Measurements from ENCODE around the gene AARS1.
"Not testable (repeated sequence)": the region's sequence is repeated elsewhere in the genome, so short reads cannot be mapped to it uniquely, and the experiment has no call there.

Gene AARS1

GRCh38 chr16:70223216-70223615 lies 66.1 kb downstream of the AARS1 start:
- DNase-seq, result not testable (repeated sequence)

GRCh38 chr16:70222574-70222973 lies 66.7 kb downstream of the AARS1 start:
- DNase-seq, result not testable (repeated sequence)

GRCh38 chr16:70218586-70218985 lies 70.7 kb downstream of the AARS1 start:
- not testable (repeated sequence) for DNase-seq

- DNase-seq, result not testable (repeated sequence)
Observed at GRCh38 chr16:70206382-70206781, 82.9 kb downstream of the AARS1 start.

- DNase-seq, result not testable (repeated sequence)
Observed at GRCh38 chr16:70204668-70205405, 84.5 kb downstream of the AARS1 start.

- DNase-seq, result not testable (repeated sequence)
Observed at GRCh38 chr16:70204010-70204409, 85.3 kb downstream of the AARS1 start.

- not testable (repeated sequence) for DNase-seq
Observed at GRCh38 chr16:70203508-70203907, 85.8 kb downstream of the AARS1 start.
